ENCODE results near the gene KCNIP3.

KCNIP3 gene

GRCh38 chr2:95294579-95295250 lies 2.4 kb upstream of the KCNIP3 start:
- no peak for DNase-seq (ENCODE audit: low read depth in 4 of 4, low spot score in 1 of 4)

GRCh38 chr2:95295376-95295775 lies 1.8 kb upstream of the KCNIP3 start:
- no peak for DNase-seq (ENCODE audit: low read depth in 4 of 4, low spot score in 1 of 4)

- no peak for DNase-seq (ENCODE audit: low read depth in 4 of 4, low spot score in 1 of 4)
These were observed 1.1 kb upstream of the KCNIP3 start for GRCh38 chr2:95296011-95296410.

GRCh38 chr2:95297639-95298395 lies 670 bp downstream of the KCNIP3 start:
- no peak for DNase-seq (ENCODE audit: low read depth in 4 of 4, low spot score in 1 of 4)

- DNase-seq (ENCODE audit: low read depth in 4 of 4, low spot score in 1 of 4) = no peak
These were observed 1.5 kb downstream of the KCNIP3 start for GRCh38 chr2:95298486-95299111.

- no peak for DNase-seq (ENCODE audit: low read depth in 4 of 4, low spot score in 1 of 4)
These were observed 2.8 kb downstream of the KCNIP3 start for GRCh38 chr2:95299961-95300360.

GRCh38 chr2:95300450-95300849 lies 3.3 kb downstream of the KCNIP3 start:
- DNase-seq (ENCODE audit: low read depth in 4 of 4, low spot score in 1 of 4) = no peak

- DNase-seq (ENCODE audit: low read depth in 4 of 4, low spot score in 1 of 4) = no peak
These were observed 4.0 kb downstream of the KCNIP3 start for GRCh38 chr2:95301186-95301585.

GRCh38 chr2:95301876-95302641 lies 4.9 kb downstream of the KCNIP3 start:
- DNase-seq (ENCODE audit: low read depth in 4 of 4, low spot score in 1 of 4) = no peak

GRCh38 chr2:95303191-95303919 lies 6.2 kb downstream of the KCNIP3 start:
- no peak for DNase-seq (ENCODE audit: low read depth in 4 of 4, low spot score in 1 of 4)

- no peak for DNase-seq (ENCODE audit: low read depth in 4 of 4, low spot score in 1 of 4)
These were observed 8.4 kb downstream of the KCNIP3 start for GRCh38 chr2:95305380-95306061.

GRCh38 chr2:95306336-95306895 lies 9.3 kb downstream of the KCNIP3 start:
- DNase-seq (ENCODE audit: low read depth in 4 of 4, low spot score in 1 of 4) = no peak

- no peak for DNase-seq (ENCODE audit: low read depth in 4 of 4, low spot score in 1 of 4)
These were observed 9.9 kb downstream of the KCNIP3 start for GRCh38 chr2:95307036-95307435.

GRCh38 chr2:95307878-95308277 lies 10.7 kb downstream of the KCNIP3 start:
- DNase-seq (ENCODE audit: low read depth in 4 of 4, low spot score in 1 of 4) = no peak

GRCh38 chr2:95308426-95308990 lies 11.4 kb downstream of the KCNIP3 start:
- no peak for DNase-seq (ENCODE audit: low read depth in 4 of 4, low spot score in 1 of 4)

- DNase-seq (ENCODE audit: low read depth in 4 of 4, low spot score in 1 of 4) = no peak
These were observed 12.5 kb downstream of the KCNIP3 start for GRCh38 chr2:95309599-95309998.

- no peak for DNase-seq (ENCODE audit: low read depth in 4 of 4, low spot score in 1 of 4)
These were observed 13.1 kb downstream of the KCNIP3 start for GRCh38 chr2:95310216-95310615.

GRCh38 chr2:95310651-95311050 lies 13.5 kb downstream of the KCNIP3 start:
- no peak for DNase-seq (ENCODE audit: low read depth in 4 of 4, low spot score in 1 of 4)

GRCh38 chr2:95311815-95312542 lies 14.8 kb downstream of the KCNIP3 start:
- DNase-seq (ENCODE audit: low read depth in 4 of 4, low spot score in 1 of 4) = no peak

Measured in stimulated activated CD4-positive, alpha-beta T cell treated with anti-CD3 and anti-CD28 coated beads, Interleukin-1b, Interleukin-23, amount 100 ng/mL, for 24 hours (primary cell).